ENCODE data around the gene CCDC187.

DNA sequence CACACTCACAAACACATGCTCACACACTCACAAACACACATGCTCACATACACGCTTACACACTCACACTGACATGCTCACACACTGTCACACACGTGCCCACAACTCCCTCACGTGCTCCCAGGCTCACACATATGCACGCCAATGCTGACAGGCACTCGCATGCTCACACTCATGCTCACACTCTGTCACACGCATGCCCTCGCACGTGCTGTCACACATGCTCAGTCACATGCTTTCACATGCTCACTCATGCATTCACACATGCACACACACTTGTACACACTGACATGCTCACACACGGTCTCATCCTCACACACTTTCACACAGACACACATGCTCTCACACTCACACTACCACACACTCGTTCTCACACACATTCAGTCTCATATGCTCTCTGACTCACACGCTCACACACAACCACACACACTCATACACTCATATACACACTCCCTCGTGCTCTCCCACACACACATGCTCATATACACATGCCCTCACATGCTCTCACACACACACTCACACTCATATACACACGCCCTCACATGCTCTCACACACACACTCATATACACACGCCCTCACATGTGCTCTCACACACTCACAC is 10.3 kb downstream of the CCDC187 start:
- TF ChIP-seq PRRX2 (CRISPR knock-in tag; IDR thresholded peaks at IDR 0.05) (no peak), FOXJ3 (CRISPR knock-in tag; IDR thresholded peaks at IDR 0.05; ENCODE audit: borderline replicate concordance) (no peak), GABPB1 (CRISPR knock-in tag; IDR thresholded peaks at IDR 0.05) (no peak), TEAD4 (CRISPR knock-in tag; IDR thresholded peaks at IDR 0.05) (no peak), MYBL2 (CRISPR knock-in tag; IDR thresholded peaks at IDR 0.05) (no peak)
- TF ChIP-seq, protein P1, sequence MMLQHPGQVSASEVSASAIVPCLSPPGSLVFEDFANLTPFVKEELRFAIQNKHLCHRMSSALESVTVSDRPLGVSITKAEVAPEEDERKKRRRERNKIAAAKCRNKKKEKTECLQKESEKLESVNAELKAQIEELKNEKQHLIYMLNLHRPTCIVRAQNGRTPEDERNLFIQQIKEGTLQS (CRISPR knock-in tag; conservative IDR thresholded peaks at IDR 0.05) = no peak
- TF ChIP-seq, protein P2, sequence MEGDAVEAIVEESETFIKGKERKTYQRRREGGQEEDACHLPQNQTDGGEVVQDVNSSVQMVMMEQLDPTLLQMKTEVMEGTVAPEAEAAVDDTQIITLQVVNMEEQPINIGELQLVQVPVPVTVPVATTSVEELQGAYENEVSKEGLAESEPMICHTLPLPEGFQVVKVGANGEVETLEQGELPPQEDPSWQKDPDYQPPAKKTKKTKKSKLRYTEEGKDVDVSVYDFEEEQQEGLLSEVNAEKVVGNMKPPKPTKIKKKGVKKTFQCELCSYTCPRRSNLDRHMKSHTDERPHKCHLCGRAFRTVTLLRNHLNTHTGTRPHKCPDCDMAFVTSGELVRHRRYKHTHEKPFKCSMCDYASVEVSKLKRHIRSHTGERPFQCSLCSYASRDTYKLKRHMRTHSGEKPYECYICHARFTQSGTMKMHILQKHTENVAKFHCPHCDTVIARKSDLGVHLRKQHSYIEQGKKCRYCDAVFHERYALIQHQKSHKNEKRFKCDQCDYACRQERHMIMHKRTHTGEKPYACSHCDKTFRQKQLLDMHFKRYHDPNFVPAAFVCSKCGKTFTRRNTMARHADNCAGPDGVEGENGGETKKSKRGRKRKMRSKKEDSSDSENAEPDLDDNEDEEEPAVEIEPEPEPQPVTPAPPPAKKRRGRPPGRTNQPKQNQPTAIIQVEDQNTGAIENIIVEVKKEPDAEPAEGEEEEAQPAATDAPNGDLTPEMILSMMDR (IDR thresholded peaks at IDR 0.05) = no peak
- TF ChIP-seq, protein P3, sequence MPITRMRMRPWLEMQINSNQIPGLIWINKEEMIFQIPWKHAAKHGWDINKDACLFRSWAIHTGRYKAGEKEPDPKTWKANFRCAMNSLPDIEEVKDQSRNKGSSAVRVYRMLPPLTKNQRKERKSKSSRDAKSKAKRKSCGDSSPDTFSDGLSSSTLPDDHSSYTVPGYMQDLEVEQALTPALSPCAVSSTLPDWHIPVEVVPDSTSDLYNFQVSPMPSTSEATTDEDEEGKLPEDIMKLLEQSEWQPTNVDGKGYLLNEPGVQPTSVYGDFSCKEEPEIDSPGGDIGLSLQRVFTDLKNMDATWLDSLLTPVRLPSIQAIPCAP (CRISPR knock-in tag; IDR thresholded peaks at IDR 0.05) = no peak
- TF ChIP-seq, protein P4, sequence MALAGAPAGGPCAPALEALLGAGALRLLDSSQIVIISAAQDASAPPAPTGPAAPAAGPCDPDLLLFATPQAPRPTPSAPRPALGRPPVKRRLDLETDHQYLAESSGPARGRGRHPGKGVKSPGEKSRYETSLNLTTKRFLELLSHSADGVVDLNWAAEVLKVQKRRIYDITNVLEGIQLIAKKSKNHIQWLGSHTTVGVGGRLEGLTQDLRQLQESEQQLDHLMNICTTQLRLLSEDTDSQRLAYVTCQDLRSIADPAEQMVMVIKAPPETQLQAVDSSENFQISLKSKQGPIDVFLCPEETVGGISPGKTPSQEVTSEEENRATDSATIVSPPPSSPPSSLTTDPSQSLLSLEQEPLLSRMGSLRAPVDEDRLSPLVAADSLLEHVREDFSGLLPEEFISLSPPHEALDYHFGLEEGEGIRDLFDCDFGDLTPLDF (CRISPR knock-in tag; IDR thresholded peaks at IDR 0.05) = no peak
